NB4 (cell line): ENCODE measurements around the gene PAFAH1B1.

Experiments used
- CTCF ChIP-seq: IDR thresholded peaks from one replicate; pipeline ENCODE4 v1.5.1; 2012; ENCODE audit warnings: low read depth, low read length
- POLR2A ChIP-seq: IDR thresholded peaks from 2 replicates; pipeline ENCODE4 v1.6.1; 2011; ENCODE audit warnings: mild to moderate bottlenecking; ENCODE audit not compliant: insufficient read length; ENCODE audit errors: extremely low read depth

- TF ChIP-seq POLR2A (no peak), CTCF (no peak)
These were observed 51.5 kb downstream of the PAFAH1B1 start for GRCh38 chr17:2644971-2645370.
